Glomerular endothelial cell (primary cell): ENCODE data around the gene MYO1B. TPM values are rescaled to one million over a fixed set of nuclear protein-coding genes. Genes with fewer than 3 reads are reported as not detected.
A peak's percentile ranks its signal among the peaks of the same experiment; 100 is the strongest.

ENCODE experiments used
- DNase-seq: peaks from one replicate; pipeline ENCODE4 v3.0.0-alpha.2; 2011; ENCODE audit warnings: low read depth, low spot score; ENCODE audit errors: extremely low read depth
- total RNA-seq: library from RNA; depleted of rRNA; stranded (reverse); fragments of >200 nt; gene quantifications from 2 replicates; pipeline ENCODE4 v1.2.3, GENCODE V29; 2015

MYO1B gene
- total RNA-seq, 1 donor from 2014 or later = 232 TPM

- no peak for DNase-seq
Measured at GRCh38 chr2:191225690-191226089, 19.5 kb upstream of the MYO1B start.

GRCh38 chr2:191226196-191226595, 19.0 kb upstream of the MYO1B start:
- no peak for DNase-seq

GRCh38 chr2:191228333-191228732, 16.9 kb upstream of the MYO1B start:
- DNase-seq = no peak

- no peak for DNase-seq
Measured at GRCh38 chr2:191228861-191229260, 16.3 kb upstream of the MYO1B start.

- DNase-seq = no peak
Measured at GRCh38 chr2:191230174-191230573, 15.0 kb upstream of the MYO1B start.

- DNase-seq = no peak
Measured at GRCh38 chr2:191231995-191232394, 13.2 kb upstream of the MYO1B start.

- no peak for DNase-seq
Measured at GRCh38 chr2:191233533-191233932, 11.7 kb upstream of the MYO1B start.

GRCh38 chr2:191234376-191234775, 10.8 kb upstream of the MYO1B start:
- no peak for DNase-seq

- no peak for DNase-seq
Measured at GRCh38 chr2:191240871-191241270, 4.3 kb upstream of the MYO1B start.

- no peak for DNase-seq
Measured at GRCh38 chr2:191241418-191241817, 3.8 kb upstream of the MYO1B start.

- no peak for DNase-seq
Measured at GRCh38 chr2:191243154-191243553, 2.0 kb upstream of the MYO1B start.

GRCh38 chr2:191244350-191244749, 854 bp upstream of the MYO1B start:
- no peak for DNase-seq

- no peak for DNase-seq
Measured at GRCh38 chr2:191245869-191246531, 796 bp downstream of the MYO1B start.

GRCh38 chr2:191246820-191247380, 1.7 kb downstream of the MYO1B start:
- DNase-seq = no peak

GRCh38 chr2:191247381-191248057, 2.3 kb downstream of the MYO1B start:
- peak; percentile 67 for DNase-seq

- DNase-seq = no peak
Measured at GRCh38 chr2:191249156-191249813, 4.1 kb downstream of the MYO1B start.

- DNase-seq = no peak
Measured at GRCh38 chr2:191250400-191250799, 5.2 kb downstream of the MYO1B start.

GRCh38 chr2:191250986-191251385, 5.8 kb downstream of the MYO1B start:
- no peak for DNase-seq

- no peak for DNase-seq
Measured at GRCh38 chr2:191252699-191253098, 7.5 kb downstream of the MYO1B start.

GRCh38 chr2:191253476-191253875, 8.3 kb downstream of the MYO1B start:
- no peak for DNase-seq

GRCh38 chr2:191255271-191255670, 10.1 kb downstream of the MYO1B start:
- no peak for DNase-seq
